ENCODE data around the gene RNF212. TPM values are rescaled to one million over a fixed set of nuclear protein-coding genes. Genes with fewer than 3 reads are reported as not detected.
A peak's percentile ranks its signal among the peaks of the same experiment; 100 is the strongest.
"Not testable (repeated sequence)": the region's sequence is repeated elsewhere in the genome, so short reads cannot be mapped to it uniquely, and the experiment has no call there.

RNF212 gene
- total RNA-seq, 2 donors from 2014 or later: 1.6 to 2.9 TPM

GRCh38 chr4:1055721-1056590 is 57.4 kb downstream of the RNF212 start:
- DNase-seq: peak; percentile 33 to 69
- intact Hi-C loops (cut with DNase I, micrococcal nuclease): no loop called here
- ATAC-seq: peak; percentile 54

DNA sequence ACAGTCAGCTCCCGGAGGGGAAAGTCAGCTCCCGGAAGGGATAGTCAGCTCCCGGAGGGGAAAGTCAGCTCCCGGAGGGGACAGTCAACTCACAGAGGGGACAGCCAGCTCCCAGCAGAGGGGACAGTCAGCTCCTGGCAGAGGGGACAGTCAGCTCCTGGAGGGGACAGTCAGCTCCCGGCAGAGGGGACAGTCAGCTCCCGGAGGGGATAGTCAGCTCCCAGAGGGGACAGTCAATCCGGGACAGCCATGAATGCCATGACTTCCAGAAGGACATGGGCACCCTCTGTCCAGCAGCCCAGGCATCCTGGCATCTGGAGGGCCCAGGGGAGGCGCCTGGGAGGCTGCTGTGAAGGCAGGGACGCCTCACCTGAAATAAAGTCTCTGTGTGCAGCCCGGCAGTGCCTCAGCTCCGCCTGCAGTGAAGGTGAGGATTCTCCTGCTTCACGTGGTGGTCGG is 58.1 kb downstream of the RNF212 start:
- DNase-seq; intact Hi-C loops (cut with DNase I, micrococcal nuclease); ATAC-seq: not testable (repeated sequence)

DNA sequence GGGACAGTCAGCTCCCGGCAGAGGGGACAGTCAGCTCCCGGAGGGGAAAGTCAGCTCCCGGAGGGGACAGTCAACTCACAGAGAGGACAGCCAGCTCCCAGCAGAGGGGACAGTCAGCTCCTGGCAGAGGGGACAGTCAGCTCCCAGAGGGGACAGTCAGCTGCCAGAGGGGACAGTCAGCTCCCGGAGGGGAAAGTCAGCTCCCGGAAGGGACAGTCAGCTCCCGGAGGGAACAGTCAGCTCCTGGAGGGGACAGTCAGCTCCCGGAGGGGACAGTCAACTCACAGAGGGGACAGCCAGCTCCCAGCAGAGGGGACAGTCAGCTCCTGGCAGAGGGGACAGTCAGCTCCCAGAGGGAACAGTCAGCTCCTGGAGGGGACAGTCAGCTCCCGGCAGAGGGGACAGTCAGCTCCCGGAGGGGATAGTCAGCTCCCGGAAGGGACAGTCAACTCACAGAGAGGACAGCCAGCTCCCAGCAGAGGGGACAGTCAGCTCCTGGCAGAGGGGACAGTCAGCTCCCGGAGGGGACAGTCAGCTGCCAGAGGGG is 58.6 kb downstream of the RNF212 start:
- DNase-seq: peak in 1 of 2 donors; percentile 20

DNA sequence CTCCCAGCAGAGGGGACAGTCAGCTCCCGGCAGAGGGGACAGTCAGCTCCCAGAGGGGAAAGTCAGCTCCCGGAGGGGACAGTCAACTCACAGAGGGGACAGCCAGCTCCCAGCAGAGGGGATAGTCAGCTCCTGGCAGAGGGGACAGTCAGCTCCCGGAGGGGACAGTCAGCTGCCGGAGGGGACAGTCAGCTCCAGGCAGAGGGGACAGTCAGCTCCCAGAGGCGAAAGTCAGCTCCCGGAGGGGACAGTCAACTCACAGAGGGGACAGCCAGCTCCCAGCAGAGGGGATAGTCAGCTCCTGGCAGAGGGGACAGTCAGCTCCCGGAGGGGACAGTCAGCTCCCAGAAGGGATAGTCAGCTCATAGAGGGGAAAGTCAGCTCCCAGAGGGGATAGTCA is 59.5 kb downstream of the RNF212 start:
- DNase-seq: peak in 1 of 2 donors; percentile 4
- intact Hi-C loops (cut with DNase I, micrococcal nuclease); ATAC-seq: not testable (repeated sequence)

More for the DNA sequence above, 58.6 kb downstream of the RNF212 start:
- intact Hi-C loops (cut with DNase I, micrococcal nuclease); ATAC-seq: not testable (repeated sequence)

DNA sequence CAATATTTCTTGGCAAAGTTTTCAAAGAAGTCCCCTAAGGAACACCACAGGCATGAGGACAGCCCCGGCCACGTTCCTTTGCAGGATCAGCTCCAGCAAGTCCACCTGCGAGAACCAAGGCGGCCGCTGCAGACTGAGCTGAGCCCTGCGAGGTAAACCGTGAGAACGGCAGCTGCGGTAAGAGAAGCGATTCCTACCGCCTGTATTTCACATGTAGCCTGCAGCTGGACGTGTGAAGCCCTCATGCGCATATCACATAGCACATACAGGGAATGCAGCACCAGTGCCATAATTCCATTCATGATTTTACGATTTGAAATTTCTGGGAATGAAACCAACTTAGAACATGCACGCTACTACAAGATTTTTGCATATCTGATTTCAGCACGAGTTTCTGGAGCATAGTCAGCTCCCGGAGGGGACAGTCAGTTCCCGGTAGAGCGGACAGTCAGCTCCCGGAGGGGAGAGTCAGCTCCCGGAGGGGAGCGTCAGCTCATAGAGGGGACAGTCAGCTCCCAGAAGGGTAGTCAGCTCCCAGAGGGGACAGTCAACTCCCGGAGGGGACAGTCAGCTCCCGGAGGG is 60.2 kb downstream of the RNF212 start:
- intact Hi-C loops (cut with DNase I, micrococcal nuclease): no loop called here
- ATAC-seq (no peak), DNase-seq (peak in 1 of 2 donors; percentile 21)

DNA sequence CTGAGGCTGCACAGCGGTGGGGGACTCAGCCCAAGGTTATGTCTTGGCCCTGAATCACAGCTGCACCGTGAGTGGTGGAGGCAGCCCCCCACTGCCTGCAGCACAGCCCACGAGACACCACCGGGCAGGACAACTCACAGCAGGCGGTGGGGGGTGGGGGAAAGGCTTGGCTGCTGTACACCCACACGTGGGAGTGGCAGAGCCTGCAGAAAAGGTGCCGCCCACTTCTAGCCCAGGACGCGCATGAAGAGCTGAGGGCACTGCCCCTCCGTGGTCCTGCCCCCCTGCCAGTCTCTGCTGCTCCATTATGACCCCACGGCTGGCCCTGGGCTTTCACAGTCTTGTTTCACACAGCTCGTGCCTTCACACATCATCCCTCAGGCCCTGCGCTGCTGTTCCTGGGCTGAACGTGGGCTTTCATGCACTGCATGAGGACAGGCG is 61.1 kb downstream of the RNF212 start:
- ATAC-seq: no peak
- intact Hi-C loops (cut with DNase I, micrococcal nuclease): no loop called here
- peak in 1 of 2 donors; percentile 12 for DNase-seq

GRCh38 chr4:1051472-1051871 is 61.9 kb downstream of the RNF212 start:
- intact Hi-C loops (cut with DNase I, micrococcal nuclease): no loop called here
- peak in 1 of 2 donors; percentile 21 for DNase-seq
- no peak for ATAC-seq

GRCh38 chr4:1050486-1051213 is 62.7 kb downstream of the RNF212 start:
- intact Hi-C loops (cut with DNase I, micrococcal nuclease): no loop called here
- peak; percentile 11 to 22 for DNase-seq
- no peak for ATAC-seq

DNA sequence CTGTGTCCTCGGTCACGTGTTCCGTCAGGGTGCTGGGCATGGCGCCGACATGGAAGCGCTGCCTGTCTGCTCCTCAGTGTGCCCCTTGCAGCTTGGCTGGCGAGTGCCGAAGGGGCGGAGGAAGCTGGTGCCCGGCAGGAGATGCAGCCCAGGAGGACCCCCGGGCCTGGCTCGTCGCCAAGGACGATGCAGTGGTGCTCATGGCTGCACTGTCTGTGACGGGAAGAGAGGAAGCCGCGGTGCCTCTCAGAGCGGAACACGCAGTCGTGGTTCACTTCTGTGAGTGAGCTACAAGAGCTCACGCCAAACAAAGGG is 63.8 kb downstream of the RNF212 start:
- DNase-seq (peak; percentile 6 to 24), ATAC-seq (no peak)
- intact Hi-C loops (cut with DNase I, micrococcal nuclease): no loop called here

GRCh38 chr4:1048773-1049590 is 64.4 kb downstream of the RNF212 start:
- ATAC-seq (no peak), DNase-seq (peak; percentile 4 to 15)
- intact Hi-C loops (cut with DNase I, micrococcal nuclease): no loop called here

DNA sequence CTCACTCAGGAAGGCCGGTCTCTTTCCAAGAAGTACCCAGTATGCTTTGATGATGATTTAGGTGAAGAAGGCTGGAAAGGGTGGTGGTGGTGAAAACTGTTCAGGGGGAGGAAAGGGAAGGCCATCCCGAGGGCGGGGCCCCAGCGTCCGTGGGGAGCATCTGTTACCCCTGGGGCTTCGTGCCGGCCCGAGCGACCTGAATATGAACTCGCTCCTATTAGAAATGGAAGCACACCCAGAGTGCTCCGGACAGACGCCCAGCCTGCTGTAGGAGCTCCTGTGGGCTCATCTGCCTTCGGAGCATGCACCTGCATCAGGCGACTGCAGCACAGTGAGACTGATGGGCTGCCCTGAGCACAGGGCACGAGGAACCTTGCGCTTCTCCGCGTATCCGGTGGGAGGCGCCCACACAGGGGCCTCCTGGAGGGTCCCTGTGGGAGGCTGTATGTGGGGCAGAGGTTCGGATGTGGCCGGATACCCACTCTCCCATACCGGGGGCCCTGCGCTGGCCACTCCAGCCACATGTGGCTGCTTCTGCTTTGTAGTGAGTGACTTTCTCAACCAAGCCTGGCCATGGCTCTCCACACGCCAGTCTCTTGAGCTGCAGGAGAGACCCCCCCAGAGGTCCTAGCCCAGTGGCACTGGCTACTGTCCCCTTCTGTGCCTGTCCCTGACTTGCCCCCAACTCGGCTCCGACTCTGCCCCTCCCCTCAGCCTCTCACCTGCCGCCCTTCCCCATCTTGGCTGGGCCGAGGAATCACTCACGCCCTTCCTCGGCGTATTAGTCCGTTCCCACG is 65.2 kb downstream of the RNF212 start:
- intact Hi-C loops (cut with DNase I, micrococcal nuclease): no loop called here
- ATAC-seq (no peak), DNase-seq (peak; percentile 22 to 24)

- ATAC-seq (peak; percentile 60), DNase-seq (peak; percentile 44 to 53)
- intact Hi-C loops (cut with DNase I, micrococcal nuclease): no loop called here
Measured at GRCh38 chr4:1047106-1047975, 66.0 kb downstream of the RNF212 start.

GRCh38 chr4:1046581-1047011 is 66.8 kb downstream of the RNF212 start:
- intact Hi-C loops (cut with DNase I, micrococcal nuclease): not testable (repeated sequence)
- peak; percentile 66 for ATAC-seq
- DNase-seq: peak; percentile 64 to 81

DNA sequence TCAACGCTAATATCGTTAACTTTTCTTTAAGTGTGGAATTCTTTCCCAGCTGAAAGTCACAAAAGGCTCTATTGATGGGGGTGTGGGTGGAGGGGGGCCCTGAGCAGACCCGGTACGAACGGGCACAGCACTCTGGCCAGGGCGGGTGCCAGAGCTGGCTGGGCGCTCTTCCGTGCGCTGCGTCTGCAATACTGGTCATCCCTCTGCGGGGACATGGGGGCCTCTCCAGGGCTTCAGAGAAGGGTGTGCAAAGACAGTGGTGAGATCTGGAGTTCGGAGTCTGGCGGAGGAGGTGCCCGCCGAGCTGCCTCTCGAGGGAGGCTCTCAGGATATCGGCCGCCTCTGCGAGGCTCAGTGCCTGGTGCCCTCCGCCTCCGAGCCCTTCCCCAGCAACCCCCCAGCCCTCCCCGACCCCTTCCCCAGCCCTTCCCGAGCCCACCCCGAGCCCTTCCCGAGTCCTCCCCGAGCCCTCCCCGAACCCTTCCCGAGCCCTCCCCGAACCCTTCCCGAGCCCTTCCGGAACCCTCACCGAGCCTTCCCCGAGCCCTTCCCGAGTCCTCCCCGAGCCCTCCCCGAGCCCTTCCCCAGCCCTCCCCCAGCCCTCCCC is 67.7 kb downstream of the RNF212 start:
- no peak for ATAC-seq
- intact Hi-C loops (cut with DNase I, micrococcal nuclease): no loop called here
- peak; percentile 8 to 25 for DNase-seq

DNA sequence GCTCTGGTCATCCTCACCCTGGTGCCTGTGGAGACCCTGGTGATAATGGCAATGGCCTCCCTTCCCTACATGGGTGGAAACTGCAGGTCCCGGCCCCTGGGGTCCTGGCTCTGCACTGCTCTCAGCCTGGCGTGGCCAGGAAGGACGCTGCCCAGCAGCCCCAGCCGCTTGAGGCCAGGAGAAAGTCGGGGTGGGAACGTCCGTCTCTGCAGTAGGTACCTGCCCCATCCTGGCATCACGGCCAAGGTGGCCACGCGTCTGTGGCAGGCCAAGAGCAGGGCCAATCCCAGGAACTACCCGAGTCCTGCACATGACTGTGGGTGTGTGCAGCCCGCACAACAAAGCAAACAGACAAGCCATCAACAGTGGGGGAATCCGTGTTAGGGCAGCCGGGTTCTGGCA is 68.2 kb downstream of the RNF212 start:
- intact Hi-C loops (cut with DNase I, micrococcal nuclease): no loop called here
- DNase-seq: peak; percentile 26 to 32
- peak; percentile 38 for ATAC-seq

DNA sequence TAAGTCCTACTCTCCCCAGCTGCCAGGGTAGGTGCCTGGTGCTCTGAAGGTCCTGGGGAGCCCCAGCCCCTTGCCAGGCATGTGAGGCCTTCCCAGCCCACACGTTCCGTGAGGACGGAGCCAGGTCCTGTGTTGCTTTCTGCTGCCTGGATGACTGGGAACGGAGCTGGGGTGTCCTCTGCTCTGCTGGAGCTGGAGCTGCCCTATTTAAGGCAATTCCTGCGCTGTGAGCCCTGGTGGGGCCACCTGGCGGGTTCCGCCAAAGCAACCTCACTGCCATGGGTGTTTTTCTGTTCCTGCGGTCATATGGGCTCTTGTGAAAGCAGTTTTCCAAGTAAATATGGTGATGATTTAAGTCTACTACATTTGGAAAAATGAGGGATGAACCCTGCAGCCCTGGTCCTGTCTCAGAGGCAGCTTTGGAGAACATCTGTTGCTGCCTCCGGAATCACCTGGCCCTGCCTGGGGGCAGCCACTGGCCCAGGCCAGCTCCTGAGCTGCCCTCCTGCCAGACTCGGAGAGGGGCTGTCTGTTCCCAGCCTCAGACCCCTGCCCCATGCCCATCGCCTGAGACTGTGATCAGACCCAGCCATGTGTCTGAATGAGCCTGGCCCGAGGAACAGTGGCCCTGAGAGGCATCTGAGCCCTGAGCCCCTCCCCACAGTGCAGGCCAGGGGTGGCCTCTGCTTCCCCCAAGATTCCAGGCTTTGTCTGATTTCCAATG is 68.7 kb downstream of the RNF212 start:
- DNase-seq (peak; percentile 3 to 23), ATAC-seq (no peak)
- intact Hi-C loops (cut with DNase I, micrococcal nuclease): no loop called here
